RPMI8226 (cell line): ENCODE data around the gene PLD4.
"Not testable (repeated sequence)": the region's sequence is repeated elsewhere in the genome, so short reads cannot be mapped to it uniquely, and the experiment has no call there.

Experiments used
- DNase-seq: peaks from one replicate; pipeline ENCODE4 v3.0.0-alpha.2; 2015

The PLD4 gene

DNA sequence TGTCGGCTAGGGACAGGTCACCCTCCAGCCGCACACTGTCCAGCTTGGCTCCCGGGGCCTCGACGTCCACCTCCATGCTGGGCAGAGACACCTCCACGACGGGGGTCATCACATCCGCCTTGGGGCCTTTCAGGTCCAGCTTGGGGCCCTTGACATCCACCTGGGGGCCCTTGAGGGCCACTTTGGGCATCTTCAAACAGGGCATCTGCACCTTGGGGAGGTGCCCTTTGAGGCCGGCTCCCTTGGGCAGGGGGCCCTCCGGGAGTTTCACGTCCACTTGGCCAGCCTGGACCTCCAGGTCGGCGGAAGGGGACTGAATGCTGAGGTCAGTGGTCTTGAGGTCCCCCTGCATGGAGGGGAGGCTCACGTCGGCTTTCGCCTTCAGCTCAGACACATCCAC lies 17.9 kb downstream of the PLD4 start:
- DNase-seq = no peak

DNA sequence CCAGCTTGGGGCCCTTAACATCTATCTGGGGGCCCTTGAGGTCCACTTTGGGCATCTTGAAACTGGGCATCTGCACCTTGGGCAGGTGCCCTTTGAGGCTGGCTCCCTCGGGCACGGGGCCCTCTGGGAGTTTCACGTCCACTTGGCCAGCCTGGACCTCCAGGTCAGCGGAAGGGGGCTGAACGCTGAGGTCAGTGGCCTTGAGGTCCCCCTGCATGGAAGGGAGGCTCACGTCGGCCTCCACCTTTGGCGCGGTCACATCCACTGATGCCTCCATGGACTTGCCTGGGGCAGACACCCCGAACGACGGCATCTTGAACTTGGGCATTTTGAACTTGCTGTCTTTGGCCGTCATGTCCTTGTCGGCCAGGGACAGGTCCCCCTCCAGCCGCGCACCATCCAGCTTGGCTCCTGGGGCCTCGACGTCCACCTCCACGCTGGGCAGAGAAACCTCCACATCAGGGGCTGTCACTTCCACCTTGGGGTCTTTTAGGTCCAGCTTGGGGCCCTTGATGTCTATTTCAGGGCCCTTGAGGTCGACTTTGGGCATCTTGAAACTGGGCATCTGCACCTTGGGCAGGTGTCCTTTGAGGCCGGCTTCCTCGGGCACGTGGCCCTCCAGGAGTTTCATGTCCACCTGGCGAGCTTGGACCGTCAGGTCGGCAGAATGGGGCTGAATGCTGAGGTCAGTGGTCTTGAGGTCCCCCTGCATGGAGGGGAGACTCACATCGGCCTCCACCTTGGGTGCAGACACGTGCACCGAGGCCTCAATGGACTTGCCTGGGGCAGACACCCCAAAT lies 18.7 kb downstream of the PLD4 start:
- not testable (repeated sequence) for DNase-seq

DNA sequence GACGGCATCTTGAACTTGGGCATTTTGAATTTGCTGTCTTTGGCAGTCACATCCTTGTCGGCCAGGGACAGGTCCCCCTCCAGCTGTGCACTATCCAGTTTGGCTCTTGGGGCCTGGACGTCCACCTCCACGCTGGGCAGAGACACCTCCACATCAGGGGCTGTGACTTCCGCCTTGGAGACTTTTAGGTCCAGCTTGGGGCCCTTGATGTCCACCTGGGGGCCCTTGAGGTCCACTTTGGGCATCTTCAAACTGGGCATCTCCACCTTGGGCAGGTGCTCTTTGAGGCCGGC lies 19.3 kb downstream of the PLD4 start:
- DNase-seq = not testable (repeated sequence)

DNA sequence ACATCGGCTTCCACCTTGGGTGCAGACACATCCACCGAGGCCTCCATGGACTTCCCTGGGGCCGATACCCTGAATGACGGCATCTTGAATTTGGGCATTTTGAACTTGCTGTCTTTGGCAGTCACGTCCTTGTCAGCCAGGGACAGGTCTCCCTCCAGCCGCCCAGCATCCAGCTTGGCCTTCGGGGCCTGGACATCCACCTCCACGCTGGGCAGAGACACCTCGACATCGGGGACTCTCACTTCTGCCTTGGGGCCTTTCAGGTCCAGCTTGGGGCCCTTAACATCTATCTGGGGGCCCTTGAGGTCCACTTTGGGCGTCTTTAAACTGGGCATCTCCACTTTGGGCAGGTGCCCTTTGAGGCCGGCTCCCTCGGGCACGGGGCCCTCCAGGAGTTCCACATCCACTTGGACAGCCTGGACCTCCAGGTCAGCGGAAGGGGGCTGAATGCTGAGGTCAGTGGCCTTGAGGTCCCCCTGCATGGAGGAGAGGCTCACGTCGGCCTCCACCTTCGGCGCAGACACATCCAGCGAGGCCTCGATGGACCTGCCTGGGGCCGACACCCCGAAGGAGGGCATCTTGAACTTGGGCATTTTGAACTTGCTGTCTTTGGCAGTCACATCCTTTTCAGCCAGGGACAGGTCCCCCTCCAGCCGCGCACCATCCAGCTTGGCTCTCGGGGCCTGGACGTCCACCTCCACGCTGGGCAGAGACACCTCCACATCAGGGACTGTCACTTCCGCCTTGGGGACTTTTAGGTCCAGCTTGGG lies 19.9 kb downstream of the PLD4 start:
- not testable (repeated sequence) for DNase-seq

DNA sequence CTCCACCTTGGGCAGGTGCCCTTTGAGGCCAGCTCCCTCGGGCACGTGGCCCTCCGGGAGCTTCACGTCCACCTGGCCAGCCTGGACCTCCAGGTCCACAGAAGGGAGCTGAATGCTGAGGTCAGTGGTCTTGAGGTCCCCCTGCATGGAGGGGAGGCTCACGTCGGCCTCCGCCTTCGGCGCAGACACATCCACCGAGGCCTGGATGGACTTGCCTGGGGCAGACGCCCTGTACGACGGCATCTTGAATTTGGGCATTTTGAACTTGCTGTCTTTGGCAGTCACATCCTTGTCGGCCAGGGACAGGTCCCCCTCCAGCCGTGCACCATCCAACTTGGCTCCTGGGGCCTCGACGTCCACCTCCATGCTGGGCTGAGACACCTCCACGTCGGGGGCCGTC lies 20.6 kb downstream of the PLD4 start:
- DNase-seq = not testable (repeated sequence)

DNA sequence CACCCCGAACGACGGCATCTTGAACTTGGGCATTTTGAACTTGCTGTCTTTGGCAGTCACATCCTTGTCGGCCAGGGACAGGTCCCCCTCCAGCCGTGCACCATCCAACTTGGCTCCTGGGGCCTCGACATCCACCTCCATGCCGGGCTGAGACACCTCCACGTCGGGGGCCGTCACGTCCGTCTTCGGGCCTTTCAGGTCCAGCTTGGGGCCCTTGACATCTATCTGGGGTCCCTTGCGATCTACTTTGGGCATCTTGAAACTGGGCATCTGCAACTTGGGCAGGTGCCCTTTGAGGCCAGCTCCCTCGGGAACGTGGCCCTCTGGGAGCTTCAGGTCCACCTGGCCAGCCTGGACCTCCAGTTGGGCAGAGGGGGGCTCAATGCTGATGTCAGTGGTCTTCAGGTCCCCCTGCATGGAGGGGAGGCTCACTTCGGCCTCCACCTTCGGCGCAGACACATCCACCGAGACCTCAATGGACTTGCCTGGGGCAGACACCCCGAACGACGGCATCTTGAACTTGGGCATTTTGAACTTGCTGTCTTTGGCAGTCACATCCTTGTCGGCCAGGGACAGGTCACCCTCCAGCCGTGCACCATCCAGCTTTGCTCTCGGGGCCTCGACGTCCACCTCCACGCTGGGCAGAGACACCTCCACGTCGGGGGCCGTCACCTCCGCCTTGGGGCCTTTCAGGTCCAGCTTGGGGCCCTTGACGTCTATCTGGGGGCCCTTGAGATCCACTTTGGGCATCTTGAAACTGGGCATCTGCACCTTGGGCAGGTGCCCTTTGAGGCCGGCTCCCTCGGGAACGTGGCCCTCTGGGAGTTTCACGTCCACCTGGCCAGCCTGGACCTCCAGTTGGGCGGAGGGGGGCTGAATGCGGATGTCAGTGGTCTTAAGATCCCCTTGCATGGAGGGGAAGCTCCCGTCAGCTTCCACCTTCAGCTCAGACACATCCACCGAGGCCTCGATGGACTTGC lies 21.6 kb downstream of the PLD4 start:
- DNase-seq = not testable (repeated sequence)

DNA sequence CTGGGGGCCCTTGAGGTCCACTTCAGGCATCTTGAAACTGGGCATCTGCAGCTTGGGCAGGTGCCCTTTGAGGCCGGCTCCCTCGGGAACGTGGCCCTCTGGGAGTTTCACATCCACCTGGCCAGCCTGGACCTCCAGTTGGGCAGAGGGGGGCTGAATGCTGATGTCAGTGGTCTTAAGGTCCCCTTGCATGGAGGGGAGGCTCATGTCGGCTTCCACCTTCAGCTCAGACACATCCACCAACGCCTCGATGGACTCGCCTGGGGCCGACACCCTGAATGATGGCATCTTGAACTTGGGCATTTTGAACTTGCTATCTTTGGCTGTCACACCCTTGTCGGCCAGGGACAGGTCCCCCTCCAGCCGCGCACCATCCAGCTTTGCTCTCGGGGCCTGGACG lies 22.5 kb downstream of the PLD4 start:
- not testable (repeated sequence) for DNase-seq

DNA sequence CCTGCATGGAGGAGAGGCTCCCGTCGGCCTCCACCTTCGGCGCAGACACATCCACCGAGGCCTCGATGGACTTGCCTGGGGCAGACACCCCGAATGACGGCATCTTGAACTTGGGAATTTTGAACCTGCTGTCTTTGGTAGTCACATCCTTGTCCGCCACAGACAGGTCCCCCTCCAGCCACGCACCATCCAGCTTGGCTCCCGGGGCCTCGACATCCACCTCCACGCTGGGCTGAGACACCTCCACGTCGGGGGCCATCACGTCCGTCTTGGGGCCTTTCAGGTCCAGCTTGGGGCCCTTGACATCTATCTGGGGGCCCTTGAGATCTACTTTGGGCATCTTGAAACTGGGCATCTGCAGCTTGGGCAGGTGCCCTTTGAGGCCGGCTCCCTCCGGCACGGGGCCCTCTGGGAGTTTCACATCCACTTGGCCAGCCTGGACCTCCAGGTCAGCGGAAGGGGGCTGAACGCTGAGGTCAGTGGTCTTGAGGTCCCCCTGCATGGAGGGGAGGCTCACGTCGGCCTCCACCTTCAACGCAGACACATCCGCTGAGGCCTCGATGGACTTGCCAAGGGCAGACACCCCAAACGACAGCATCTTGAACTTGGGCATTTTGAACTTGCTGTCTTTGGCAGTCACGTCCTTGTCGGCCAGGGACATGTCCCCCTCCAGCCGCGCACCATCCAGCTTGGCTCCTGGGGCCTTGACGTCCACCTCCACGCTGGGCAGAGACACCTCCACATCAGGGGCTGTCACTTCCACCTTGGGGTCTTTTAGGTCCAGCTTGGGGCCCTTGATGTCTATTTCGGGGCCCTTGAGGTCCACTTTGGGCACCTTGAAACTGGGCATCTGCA lies 23.4 kb downstream of the PLD4 start:
- DNase-seq = not testable (repeated sequence)

DNA sequence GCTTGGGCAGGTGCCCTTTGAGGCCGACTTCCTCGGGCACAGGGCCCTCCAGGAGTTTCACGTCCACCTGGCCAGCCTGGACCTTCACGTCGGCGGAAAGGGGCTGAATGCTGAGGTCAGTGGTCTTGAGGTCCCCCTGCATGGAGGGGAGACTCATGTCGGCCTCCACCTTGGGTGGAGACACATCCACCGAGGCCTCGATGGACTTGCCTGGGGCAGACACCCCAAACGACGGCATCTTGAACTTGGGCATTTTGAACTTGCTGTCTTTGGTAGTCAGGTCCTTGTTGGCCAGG lies 24.0 kb downstream of the PLD4 start:
- no peak for DNase-seq

DNA sequence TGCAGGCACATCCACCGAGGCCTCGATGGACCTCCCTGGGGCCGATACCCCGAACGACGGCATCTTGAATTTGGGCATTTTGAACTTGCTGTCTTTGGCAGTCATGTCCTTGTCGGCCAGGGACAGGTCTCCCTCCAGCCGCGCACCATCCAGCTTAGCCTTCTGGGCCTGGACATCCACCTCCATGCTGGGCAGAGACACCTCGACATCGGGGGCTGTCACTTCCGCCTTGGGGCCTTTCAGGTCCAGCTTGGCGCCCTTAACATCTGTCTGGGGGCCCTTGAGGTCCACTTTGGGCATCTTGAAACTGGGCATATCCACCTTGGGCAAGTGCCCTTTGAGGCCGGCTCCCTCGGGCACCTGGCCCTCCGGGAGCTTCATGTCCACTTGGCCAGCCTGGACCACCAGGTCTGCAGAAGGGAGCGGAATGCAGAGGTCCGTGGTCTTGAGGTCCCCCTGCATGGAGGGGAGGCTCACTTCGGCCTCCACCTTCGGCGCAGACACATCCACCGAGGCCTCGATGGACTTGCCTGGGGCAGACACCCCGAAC lies 24.8 kb downstream of the PLD4 start:
- DNase-seq = not testable (repeated sequence)

DNA sequence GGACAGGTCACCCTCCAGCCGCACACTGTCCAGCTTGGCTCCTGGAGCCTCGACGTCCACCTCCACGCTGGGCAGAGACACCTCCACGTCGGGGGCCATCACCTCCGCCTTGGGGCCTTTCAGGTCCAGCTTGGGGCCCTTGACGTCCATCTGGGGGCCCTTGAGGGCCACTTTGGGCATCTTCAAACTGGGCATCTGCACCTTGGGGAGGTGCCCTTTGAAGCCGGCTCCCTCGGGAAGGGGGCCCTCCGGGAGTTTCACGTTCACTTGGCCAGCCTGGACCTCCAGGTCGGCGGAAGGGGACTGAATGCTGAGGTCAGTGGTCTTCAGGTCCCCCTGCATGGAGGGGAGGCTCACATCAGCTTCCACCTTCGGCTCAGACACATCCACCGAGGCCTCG lies 25.3 kb downstream of the PLD4 start:
- DNase-seq = no peak

DNA sequence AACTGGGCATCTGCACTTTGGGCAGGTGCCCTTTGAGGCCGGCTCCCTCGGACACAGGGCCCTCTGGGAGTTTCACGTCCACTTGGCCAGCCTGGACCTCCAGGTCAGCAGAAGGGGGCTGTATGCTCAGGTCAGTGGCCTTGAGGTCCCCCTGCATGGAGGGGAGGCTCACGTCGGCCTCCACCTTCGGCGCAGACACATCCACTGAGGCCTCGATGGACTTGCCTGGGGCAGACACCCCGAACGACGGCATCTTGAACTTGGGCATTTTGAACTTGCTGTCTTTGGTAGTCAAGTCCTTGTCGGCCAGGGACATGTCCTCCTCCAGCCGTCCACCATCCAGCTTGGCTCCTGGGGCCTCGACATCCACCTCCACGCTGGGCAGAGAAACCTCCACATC lies 26.0 kb downstream of the PLD4 start:
- not testable (repeated sequence) for DNase-seq

DNA sequence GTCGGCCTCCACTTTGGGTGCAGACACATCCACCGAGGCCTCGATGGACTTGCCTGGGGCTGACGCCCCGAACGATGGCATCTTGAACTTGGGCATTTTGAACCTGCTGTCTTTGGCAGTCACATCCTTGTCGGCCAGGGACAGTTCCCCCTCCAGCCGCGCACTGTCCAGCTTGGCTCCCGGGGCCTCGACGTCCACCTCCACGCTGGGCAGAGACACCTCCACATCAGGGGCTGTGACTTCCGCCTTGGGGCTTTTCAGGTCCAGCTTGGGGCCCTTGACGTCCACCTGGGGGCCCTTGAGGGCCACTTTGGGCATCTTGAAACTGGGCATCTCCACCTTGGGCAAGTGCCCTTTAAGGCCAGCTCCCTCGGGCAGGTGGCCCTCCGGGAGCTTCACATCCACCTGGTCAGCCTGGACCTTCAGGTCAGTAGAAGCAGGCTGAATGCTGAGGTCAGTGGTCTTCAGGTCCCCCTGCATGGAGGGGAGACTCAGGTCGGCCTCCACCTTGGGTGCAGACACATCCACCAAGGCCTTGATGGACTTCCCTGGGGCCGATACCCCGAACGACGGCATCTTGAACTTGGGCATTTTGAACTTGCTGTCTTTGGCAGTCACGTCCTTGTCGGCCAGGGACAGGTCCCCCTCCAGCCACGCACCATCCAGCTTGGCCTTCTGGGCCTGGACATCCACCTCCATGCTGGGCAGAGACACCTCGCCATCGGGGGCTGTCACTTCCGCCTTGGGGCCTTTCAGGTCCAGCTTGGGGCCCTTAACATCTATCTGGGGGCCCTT lies 27.4 kb downstream of the PLD4 start:
- DNase-seq = not testable (repeated sequence)

DNA sequence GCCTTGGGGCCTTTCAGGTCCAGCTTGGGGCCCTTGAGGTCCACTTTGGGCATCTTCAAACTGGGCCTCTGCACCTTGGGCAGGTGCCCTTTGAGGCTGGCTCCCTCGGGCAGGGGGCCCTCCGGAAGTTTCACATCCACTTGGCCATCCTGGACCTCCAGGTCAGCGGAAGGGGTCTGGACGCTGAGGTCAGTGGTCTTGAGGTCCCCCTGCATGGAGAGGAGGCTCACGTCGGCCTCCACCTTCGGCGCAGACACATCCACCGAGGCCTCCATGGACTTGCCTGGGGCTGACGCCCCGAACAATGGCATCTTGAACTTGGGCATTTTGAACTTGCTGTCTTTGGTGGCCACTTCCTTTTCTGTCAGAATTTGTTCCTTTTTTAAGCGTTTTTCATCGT lies 28.4 kb downstream of the PLD4 start:
- no peak for DNase-seq

DNA sequence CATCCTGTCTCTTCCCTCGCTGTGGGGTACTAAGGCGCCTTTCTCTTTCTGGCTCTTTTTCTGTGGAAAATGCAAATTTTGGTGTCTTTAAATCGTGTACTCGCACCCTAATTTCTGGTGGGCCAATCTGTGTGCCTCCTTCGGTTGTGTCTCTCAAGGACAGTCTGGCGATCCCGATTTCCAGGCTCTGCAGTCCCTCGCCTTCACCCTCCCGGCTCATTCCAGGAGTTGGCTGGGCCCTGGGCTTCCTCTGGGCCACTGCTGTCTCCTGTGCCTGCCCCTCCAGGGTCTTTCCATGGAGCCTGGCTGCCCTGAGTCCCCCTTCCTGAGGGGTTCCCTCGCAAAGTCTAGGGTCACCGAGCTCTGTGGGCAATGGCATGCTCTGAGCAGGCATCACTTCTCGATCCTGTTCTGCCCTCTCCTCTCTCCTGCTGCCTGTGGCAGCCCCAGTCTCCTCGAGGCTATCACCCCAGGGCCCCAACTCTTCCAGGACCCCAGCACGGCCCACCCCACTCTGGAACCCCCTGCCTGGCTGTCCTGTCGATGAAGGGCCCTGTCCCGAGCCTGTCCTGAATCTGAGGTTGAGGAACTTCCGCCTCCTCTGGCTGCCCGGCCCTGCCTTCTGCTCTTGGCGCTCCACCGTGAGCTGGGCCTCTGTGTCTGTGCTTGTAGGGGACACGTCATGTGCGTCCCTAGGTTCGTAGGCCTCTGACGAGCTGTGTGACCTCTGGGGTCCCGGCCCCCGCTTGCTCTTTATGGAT lies 29.4 kb downstream of the PLD4 start:
- no peak for DNase-seq

DNA sequence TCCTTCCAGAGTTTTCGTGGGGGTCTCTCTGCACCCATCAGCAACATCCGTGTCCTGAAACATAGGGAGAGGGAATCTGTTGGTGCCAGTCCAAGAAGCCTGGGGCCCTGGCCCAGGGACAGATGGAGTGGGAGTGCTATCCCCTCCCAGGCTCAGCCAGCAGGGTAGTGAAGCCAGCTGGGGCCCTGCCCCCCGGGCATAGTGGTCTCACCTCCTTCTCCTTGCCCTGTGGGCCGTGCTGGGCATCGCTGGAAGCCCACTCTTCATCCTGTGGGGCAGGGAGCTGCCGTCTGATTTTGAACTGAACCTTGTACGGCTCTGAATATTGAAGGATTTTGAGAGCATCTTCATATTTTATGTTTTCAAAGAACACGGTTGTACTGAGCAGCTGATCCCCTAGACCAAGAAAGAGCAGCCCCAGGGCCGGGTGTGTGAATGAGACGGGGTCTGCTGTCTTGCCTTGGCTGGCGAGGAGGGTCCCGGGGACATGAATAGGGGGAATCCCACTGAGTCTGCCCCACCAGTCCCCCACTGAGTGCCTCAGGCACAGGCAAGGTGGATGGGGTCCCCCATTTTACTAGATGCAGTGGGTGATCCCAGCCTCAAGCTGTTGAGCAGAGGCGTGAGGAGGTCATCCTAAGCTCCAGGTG lies 30.2 kb downstream of the PLD4 start:
- no peak for DNase-seq

DNA sequence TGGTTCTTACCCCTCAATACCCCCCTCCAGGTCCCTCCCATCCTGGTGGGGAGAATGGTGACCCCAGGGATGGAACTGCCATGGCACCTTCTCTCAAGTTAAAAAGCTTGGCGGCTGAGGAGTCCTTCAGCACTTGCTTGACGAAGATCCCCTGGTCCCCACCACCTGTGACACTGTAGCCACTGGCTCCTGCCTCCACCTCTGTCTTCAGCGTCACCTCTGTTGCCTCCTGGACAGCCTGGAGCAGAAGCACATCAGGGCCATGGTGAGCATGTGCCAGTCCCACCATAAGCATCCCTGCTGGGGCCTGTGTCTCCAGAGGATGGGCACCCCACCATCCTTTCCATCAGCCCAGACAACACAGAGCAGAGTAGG lies 30.7 kb downstream of the PLD4 start:
- DNase-seq = no peak

DNA sequence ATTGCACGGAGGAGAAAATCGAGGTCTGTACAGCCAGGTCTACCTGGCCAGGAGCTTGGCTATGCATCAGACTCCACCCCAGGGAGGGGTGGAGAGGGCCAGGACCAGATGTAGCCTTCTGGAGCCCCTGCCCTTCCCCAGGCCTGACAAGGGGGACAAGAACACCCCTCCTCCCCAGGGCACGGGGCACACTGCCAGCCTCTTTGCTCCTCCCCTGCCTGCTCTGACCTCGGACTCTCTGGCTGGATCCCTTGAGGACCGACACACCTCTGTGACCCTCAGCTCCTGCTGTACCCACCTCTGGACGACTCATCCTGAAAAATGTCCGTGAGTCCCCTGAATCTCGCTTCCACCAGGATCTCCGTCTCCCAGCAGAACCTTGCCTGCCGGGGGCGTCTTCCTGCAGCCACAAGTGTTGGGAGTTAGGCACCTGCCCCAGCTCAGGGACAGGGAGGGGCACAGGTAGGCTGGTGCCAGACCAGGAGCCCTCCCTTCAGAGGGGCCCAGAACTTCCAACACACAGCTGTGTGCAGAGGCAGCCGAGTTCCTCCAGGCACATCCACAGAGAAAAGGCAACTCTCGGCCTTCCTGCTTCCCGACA lies 31.7 kb downstream of the PLD4 start:
- no peak for DNase-seq
